PC-3 (cell line): ENCODE results near the gene TMEM221.

Experiments used
- EZH2 ChIP-seq: fragments of 300-600 bp; sonication (generic); IDR thresholded peaks from one replicate; pipeline ENCODE4 v1.6.1; 2017; ENCODE audit warnings: antibody characterized with exemption, mild to moderate bottlenecking, low read length; ENCODE audit not compliant: unreplicated experiment
- TF ChIP-seq, protein P1 (sequence below): fragments of 300-600 bp; sonication (generic); conservative IDR thresholded peaks from 2 replicates; pipeline ENCODE4 v1.5.1; 2017; ENCODE audit warnings: antibody characterized with exemption, low read depth, mild to moderate bottlenecking, low read length

DNA sequence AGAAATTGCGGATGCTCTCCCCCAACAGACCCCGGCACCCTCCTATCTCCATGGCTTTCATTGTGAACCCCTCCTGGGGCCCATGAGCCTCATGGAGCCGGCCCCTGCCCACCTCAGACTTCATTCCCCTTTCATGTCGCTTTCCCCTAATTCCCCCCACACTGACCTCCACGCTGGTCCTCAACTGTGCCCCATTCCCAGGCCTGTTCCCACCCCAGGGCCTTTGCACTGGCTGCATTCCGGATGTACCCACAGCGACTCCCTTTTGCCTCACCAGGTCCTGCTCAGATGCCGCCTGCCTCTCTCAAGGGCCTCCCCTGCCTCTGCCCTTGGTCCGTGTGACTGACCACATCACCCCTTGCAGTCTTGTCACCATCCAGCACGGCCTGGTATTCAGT lies 35.1 kb upstream of the TMEM221 start:
- TF ChIP-seq, protein P1, sequence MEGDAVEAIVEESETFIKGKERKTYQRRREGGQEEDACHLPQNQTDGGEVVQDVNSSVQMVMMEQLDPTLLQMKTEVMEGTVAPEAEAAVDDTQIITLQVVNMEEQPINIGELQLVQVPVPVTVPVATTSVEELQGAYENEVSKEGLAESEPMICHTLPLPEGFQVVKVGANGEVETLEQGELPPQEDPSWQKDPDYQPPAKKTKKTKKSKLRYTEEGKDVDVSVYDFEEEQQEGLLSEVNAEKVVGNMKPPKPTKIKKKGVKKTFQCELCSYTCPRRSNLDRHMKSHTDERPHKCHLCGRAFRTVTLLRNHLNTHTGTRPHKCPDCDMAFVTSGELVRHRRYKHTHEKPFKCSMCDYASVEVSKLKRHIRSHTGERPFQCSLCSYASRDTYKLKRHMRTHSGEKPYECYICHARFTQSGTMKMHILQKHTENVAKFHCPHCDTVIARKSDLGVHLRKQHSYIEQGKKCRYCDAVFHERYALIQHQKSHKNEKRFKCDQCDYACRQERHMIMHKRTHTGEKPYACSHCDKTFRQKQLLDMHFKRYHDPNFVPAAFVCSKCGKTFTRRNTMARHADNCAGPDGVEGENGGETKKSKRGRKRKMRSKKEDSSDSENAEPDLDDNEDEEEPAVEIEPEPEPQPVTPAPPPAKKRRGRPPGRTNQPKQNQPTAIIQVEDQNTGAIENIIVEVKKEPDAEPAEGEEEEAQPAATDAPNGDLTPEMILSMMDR: no peak
- no peak for TF ChIP-seq EZH2
